ENCODE measurements around the gene SOCS2.

Gene SOCS2

DNA sequence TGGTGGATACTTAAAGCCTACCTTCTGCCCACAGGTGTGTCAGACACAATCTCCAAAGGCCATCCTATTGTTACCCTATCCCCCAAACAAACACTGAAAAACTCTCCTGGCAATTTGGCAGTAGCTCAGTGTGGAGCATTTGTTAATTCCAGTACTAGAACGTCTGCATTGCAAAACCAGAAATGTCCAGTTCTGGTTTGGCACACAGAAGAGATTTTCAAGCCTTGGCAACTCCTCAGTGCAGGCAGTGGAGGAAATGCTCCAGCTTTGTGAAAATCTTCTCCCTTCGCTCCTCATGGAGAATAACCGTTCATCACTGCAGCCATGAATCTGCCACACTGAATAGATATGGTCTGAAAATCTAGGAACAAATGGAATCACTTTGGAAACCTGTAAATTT, 5.3 kb upstream of the SOCS2 start:
- no peaks in the 10 kb centered on the region for H3K9me3 ChIP-seq (ENCODE audit: control insufficient read depth, low read length)
- H3K4me3 ChIP-seq (ENCODE audit: insufficient read depth, low read depth, low read length, poor library complexity, severe bottlenecking) = no peak overlapping the region
- H3K36me3 ChIP-seq (ENCODE audit: control insufficient read depth, insufficient read depth, low read length) = peaks cover 15% of the 10 kb centered on the region
- peaks cover 3% of the 10 kb centered on the region for H3K4me1 ChIP-seq (ENCODE audit: control insufficient read depth, insufficient read depth, low read length, poor library complexity, severe bottlenecking)
- DNase-seq = no peak
- H3K27ac ChIP-seq (ENCODE audit: insufficient read depth, low read length, poor library complexity, severe bottlenecking) = no peak overlapping the region
- no peaks in the 10 kb centered on the region for H3K27me3 ChIP-seq (replicated peaks; ENCODE audit: control insufficient read depth, insufficient read depth, low read length, poor library complexity, severe bottlenecking)

DNA sequence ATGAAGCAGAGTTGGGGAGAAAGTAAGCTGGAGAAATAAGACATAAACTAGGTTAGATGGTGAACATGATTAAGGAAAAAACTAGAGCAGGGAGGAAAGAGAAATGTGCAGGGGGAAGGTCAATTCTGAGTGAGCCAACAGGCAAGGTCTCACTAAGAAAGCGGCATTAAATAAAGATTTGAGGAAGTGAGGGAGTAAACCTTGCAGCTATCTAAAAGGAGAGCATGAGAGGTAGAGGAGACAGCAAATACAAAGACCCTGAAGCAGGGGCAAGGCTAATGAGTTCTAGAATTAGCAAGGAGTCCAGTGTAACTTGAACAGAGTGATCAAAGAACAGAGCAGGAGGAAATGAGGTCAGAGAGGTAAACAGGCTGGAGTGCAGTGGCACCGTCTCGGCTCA, 4.4 kb upstream of the SOCS2 start:
- no peak for DNase-seq
- Histone ChIP-seq H3K27ac (ENCODE audit: insufficient read depth, low read length, poor library complexity, severe bottlenecking) (no peak overlapping the region), H3K4me3 (ENCODE audit: insufficient read depth, low read depth, low read length, poor library complexity, severe bottlenecking) (no peak overlapping the region), H3K4me1 (ENCODE audit: control insufficient read depth, insufficient read depth, low read length, poor library complexity, severe bottlenecking) (peaks cover 12% of the 10 kb centered on the region), H3K9me3 (ENCODE audit: control insufficient read depth, low read length) (no peaks in the 10 kb centered on the region), H3K36me3 (ENCODE audit: control insufficient read depth, insufficient read depth, low read length) (peaks cover 15% of the 10 kb centered on the region), H3K27me3 (replicated peaks; ENCODE audit: control insufficient read depth, insufficient read depth, low read length, poor library complexity, severe bottlenecking) (no peaks in the 10 kb centered on the region)

DNA sequence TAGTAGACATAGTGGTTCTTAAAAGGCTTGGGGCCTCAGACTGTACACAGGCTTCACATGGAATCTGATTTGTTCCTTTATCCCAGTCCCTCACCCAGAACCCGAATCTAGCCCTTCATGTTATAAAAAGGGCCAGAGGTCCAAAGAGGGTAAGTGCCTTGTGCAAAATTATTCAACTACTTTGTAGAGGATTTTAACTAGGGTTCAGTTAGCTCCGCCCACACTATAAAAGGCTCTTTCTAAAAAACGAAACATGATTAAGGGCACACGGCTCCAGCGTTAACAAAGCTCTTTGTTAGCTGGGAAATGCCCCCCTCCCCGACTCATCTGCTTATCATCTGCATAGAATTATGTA, 3.2 kb upstream of the SOCS2 start:
- Histone ChIP-seq H3K4me3 (ENCODE audit: insufficient read depth, low read depth, low read length, poor library complexity, severe bottlenecking) (peak overlapping the region; percentile 96), H3K27ac (ENCODE audit: insufficient read depth, low read length, poor library complexity, severe bottlenecking) (peak overlapping the region; percentile 78), H3K9me3 (ENCODE audit: control insufficient read depth, low read length) (no peaks in the 10 kb centered on the region), H3K36me3 (ENCODE audit: control insufficient read depth, insufficient read depth, low read length) (peaks cover 15% of the 10 kb centered on the region), H3K27me3 (replicated peaks; ENCODE audit: control insufficient read depth, insufficient read depth, low read length, poor library complexity, severe bottlenecking) (no peaks in the 10 kb centered on the region), H3K4me1 (ENCODE audit: control insufficient read depth, insufficient read depth, low read length, poor library complexity, severe bottlenecking) (peaks cover 19% of the 10 kb centered on the region)
- no peak for DNase-seq

DNA sequence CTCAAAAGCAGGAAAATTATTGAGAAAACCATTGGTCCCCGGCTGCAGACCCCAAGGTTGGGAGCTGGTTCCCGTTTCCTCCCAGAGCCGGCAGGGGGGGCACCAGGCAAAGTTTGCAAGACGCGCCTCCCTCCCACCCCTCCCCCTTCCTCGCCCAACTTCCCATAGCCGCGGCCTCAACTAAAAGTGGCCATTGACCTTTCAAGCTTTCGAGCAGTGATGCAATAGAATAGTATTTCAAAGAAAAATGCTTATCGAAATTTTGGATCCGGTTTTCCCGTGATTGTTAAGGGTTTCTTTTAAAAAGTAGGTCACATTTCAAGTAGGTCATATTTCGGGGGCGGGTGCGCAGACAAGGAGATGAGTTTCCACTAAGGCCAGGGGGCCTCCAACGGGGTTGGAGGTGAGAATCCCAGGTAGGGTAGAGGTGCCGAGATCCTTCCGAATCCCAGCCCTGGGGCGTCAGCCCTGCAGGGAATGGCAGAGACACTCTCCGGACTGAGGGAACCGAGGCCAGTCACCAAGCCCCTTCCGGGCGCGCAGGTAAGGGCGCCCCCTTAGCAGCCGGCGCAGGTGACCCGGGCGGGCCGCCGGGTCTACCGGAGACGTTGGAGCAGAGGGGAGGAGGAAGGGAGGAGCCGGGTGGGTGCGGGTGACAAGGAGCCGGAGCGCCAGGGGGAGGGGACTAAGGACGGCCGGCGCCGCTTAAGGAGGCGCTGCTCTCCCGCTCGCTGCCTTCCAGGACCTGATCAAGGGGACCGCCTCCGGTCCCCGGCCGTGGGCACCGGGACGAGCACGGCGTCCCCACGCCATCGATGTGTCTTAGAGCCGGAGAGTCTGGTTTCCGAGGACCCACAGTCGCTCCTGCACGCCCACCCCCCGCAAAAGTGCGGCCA, 2.6 kb upstream of the SOCS2 start:
- Histone ChIP-seq H3K4me3 (ENCODE audit: insufficient read depth, low read depth, low read length, poor library complexity, severe bottlenecking) (peak overlapping the region; percentile 96), H3K27me3 (replicated peaks; ENCODE audit: control insufficient read depth, insufficient read depth, low read length, poor library complexity, severe bottlenecking) (no peaks in the 10 kb centered on the region), H3K36me3 (ENCODE audit: control insufficient read depth, insufficient read depth, low read length) (peaks cover 15% of the 10 kb centered on the region), H3K27ac (ENCODE audit: insufficient read depth, low read length, poor library complexity, severe bottlenecking) (peak overlapping the region; percentile 78), H3K9me3 (ENCODE audit: control insufficient read depth, low read length) (no peaks in the 10 kb centered on the region), H3K4me1 (ENCODE audit: control insufficient read depth, insufficient read depth, low read length, poor library complexity, severe bottlenecking) (peaks cover 21% of the 10 kb centered on the region)
- DNase-seq = peak; percentile 55 to 68 (median 58)

DNA sequence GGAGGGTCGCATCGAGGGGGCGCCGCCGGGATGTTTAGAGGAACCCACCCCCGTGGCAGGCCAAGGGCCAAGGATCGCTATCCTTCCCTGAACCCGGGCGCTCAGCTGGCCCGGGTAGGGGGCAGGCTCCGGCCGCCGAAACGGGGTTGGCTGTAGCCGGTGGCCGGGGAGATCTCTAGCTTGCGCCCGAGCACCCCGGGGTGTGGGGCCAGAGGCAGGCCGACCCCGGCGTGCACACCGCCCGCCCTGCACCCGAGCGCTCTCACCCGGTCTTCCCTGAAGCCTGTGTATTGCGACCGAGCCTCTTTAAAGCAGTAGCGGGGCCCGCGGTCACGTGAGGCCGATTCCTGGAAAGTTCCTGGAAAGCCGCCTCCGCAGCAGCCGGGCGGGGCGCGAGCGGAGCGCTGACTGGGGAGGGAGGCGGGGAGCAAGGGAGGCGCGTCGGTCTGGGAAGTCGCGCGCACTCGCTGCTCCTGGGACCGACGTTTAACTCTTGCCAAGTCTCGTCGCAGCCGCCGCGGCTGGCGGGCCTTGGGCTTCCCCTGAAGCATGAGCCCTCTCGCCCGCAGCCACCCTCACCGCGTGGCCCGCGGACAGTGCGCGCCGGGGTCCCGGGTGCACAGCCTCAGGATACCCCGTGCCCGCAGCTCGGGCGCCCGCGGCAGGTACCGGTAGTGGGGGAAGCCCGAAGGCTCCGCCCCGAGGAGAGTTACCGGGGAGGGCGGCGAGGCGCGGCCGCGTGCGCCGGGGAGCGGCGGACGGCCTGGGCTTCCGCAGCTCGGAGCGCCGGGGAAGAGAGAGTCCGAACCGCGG, 1.7 kb upstream of the SOCS2 start:
- H3K36me3 ChIP-seq (ENCODE audit: control insufficient read depth, insufficient read depth, low read length) = peaks cover 12% of the 10 kb centered on the region
- peak overlapping the region; percentile 96 for H3K4me3 ChIP-seq (ENCODE audit: insufficient read depth, low read depth, low read length, poor library complexity, severe bottlenecking)
- H3K27me3 ChIP-seq (replicated peaks; ENCODE audit: control insufficient read depth, insufficient read depth, low read length, poor library complexity, severe bottlenecking) = no peaks in the 10 kb centered on the region
- no peaks in the 10 kb centered on the region for H3K9me3 ChIP-seq (ENCODE audit: control insufficient read depth, low read length)
- peak overlapping the region; percentile 78 for H3K27ac ChIP-seq (ENCODE audit: insufficient read depth, low read length, poor library complexity, severe bottlenecking)
- peak; percentile 71 to 80 (median 77) for DNase-seq
- peaks cover 21% of the 10 kb centered on the region for H3K4me1 ChIP-seq (ENCODE audit: control insufficient read depth, insufficient read depth, low read length, poor library complexity, severe bottlenecking)

DNA sequence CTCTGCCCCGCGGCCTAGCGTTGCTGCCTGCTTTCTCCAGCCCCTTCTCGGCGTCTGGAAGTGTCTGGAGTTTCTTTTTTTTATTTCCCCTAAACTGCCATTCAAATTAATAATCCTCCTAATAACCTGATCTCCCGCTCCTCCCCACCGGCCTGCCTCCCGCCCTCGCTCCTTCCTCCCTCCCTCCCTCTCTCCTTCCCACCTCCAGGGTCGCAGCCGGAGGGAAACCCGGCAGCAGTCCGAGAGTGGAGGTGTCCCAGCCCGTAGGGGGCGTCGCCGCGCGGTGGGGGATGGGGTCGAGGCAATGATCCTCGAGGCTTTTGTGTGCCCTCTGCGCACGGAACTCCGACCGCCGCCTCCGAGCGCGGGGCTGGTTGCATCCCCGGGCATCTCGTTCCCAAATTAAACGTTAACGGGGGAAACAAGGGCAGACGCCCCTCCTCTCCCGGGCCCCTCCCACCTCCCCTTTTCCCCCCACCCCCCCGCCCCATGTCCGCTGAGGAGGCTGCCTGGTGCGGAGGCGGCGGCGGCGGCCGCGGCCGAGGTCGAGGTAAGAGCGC, 1.0 kb upstream of the SOCS2 start:
- peaks cover 21% of the 10 kb centered on the region for H3K4me1 ChIP-seq (ENCODE audit: control insufficient read depth, insufficient read depth, low read length, poor library complexity, severe bottlenecking)
- peak overlapping the region; percentile 78 for H3K27ac ChIP-seq (ENCODE audit: insufficient read depth, low read length, poor library complexity, severe bottlenecking)
- H3K4me3 ChIP-seq (ENCODE audit: insufficient read depth, low read depth, low read length, poor library complexity, severe bottlenecking) = peak overlapping the region; percentile 96
- H3K27me3 ChIP-seq (replicated peaks; ENCODE audit: control insufficient read depth, insufficient read depth, low read length, poor library complexity, severe bottlenecking) = no peaks in the 10 kb centered on the region
- H3K9me3 ChIP-seq (ENCODE audit: control insufficient read depth, low read length) = no peaks in the 10 kb centered on the region
- peak; percentile 37 to 57 (median 37) for DNase-seq
- H3K36me3 ChIP-seq (ENCODE audit: control insufficient read depth, insufficient read depth, low read length) = peaks cover 7% of the 10 kb centered on the region

DNA sequence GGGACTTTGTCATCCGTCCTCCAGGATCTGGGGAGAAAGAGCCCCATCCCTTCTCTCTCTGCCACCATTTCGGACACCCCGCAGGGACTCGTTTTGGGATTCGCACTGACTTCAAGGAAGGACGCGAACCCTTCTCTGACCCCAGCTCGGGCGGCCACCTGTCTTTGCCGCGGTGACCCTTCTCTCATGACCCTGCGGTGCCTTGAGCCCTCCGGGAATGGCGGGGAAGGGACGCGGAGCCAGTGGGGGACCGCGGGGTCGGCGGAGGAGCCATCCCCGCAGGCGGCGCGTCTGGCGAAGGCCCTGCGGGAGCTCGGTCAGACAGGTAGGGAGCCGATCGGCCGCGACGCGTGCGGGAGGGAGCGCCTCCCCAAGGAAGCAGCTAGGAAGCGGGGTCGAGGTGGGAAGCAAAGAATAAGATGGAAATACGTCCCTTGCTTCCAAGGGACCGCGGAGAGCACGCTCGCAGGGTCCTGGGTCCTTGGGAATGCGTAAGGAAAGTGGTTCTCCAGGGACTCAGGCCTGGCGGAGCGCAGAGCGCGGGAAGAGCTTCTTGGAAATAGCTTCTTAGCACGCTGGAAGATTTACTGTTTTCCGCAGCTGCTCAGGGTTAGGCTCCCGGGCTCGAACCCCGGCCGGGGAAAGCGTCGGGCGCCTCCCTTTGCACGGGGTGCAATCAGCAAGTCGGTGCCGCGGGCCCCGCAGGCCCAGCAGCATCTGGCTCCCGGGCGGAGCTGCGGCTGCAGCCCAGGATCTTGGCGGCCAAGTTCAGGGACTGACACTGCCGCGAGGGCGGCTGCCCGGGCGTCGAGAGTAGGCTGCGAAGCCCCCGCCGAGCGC, 457 bp downstream of the SOCS2 start:
- Histone ChIP-seq H3K36me3 (ENCODE audit: control insufficient read depth, insufficient read depth, low read length) (peaks cover 8% of the 10 kb centered on the region), H3K27ac (ENCODE audit: insufficient read depth, low read length, poor library complexity, severe bottlenecking) (peak overlapping the region; percentile 8), H3K27me3 (replicated peaks; ENCODE audit: control insufficient read depth, insufficient read depth, low read length, poor library complexity, severe bottlenecking) (no peaks in the 10 kb centered on the region), H3K9me3 (ENCODE audit: control insufficient read depth, low read length) (no peaks in the 10 kb centered on the region), H3K4me1 (ENCODE audit: control insufficient read depth, insufficient read depth, low read length, poor library complexity, severe bottlenecking) (peaks cover 21% of the 10 kb centered on the region), H3K4me3 (ENCODE audit: insufficient read depth, low read depth, low read length, poor library complexity, severe bottlenecking) (peak overlapping the region; percentile 96)
- no peak for DNase-seq

DNA sequence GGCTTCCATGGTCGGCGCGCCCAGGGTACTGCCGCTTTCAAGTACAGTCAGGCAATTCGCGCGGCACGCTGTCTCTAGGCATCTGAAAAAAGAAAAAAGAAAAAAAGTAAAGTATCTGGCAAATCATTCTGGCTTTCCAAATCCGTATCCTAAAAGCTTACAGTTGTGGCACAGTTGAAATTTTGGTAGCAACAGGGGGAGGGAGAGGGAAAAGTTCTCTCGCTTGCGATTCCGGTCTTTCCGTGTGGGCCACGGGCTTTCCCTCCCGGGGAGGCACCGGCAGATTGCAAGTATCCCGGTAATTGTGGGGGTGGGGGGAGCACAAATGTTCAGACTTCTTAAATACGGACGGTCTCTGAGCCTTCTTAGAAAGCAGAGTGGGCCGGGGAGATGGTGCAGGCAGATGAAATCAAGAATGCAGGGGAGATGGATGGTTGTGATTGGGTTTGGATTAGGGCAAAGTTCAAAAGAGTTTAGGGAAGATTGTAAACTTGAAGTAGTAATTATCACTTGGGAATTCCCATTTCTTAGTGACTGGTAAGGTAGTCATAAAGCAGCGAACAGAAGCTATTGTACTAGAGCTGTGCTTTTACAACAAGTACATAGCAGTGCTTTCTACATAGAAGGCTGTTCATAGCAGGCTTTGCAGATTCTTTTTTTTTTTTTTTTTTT, 1.2 kb downstream of the SOCS2 start:
- DNase-seq = no peak
- Histone ChIP-seq H3K4me3 (ENCODE audit: insufficient read depth, low read depth, low read length, poor library complexity, severe bottlenecking) (peak overlapping the region; percentile 96), H3K27me3 (replicated peaks; ENCODE audit: control insufficient read depth, insufficient read depth, low read length, poor library complexity, severe bottlenecking) (no peaks in the 10 kb centered on the region), H3K27ac (ENCODE audit: insufficient read depth, low read length, poor library complexity, severe bottlenecking) (no peak overlapping the region), H3K36me3 (ENCODE audit: control insufficient read depth, insufficient read depth, low read length) (peaks cover 12% of the 10 kb centered on the region), H3K4me1 (ENCODE audit: control insufficient read depth, insufficient read depth, low read length, poor library complexity, severe bottlenecking) (peaks cover 21% of the 10 kb centered on the region), H3K9me3 (ENCODE audit: control insufficient read depth, low read length) (no peaks in the 10 kb centered on the region)

DNA sequence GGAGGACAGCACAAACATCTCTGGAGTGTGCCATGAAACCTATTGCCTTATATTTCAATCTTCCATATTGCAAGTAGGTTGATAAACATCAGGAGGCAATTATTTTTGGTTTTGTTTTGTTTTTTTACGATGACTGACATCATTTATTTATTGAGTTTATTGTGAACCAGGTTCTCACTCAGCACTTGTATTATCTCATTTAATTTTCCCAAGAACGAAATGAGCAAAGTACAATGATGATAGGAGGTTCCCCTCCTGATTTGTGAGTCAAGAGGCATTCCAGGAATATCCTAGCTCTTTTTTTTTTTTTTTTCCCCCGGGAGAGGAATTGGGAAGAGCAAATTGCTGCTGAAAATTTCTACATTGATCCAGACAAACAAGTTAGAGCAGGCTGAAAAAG, 4.7 kb downstream of the SOCS2 start:
- H3K4me3 ChIP-seq (ENCODE audit: insufficient read depth, low read depth, low read length, poor library complexity, severe bottlenecking) = no peak overlapping the region
- H3K9me3 ChIP-seq (ENCODE audit: control insufficient read depth, low read length) = no peaks in the 10 kb centered on the region
- peaks cover 17% of the 10 kb centered on the region for H3K4me1 ChIP-seq (ENCODE audit: control insufficient read depth, insufficient read depth, low read length, poor library complexity, severe bottlenecking)
- H3K27ac ChIP-seq (ENCODE audit: insufficient read depth, low read length, poor library complexity, severe bottlenecking) = no peak overlapping the region
- H3K36me3 ChIP-seq (ENCODE audit: control insufficient read depth, insufficient read depth, low read length) = peaks cover 14% of the 10 kb centered on the region
- no peaks in the 10 kb centered on the region for H3K27me3 ChIP-seq (replicated peaks; ENCODE audit: control insufficient read depth, insufficient read depth, low read length, poor library complexity, severe bottlenecking)
- no peak for DNase-seq
